COLO829 (cell line): ENCODE measurements around the gene PTOV1.
A peak's percentile ranks its signal among the peaks of the same experiment; 100 is the strongest.

ENCODE experiments used
- DNase-seq: peaks from one replicate; pipeline ENCODE4 v3.0.0; 2012; ENCODE audit warnings: low spot score

PTOV1 gene

GRCh38 chr19:49859682-49860335 is 8.8 kb downstream of the PTOV1 start:
- no peak for DNase-seq

GRCh38 chr19:49860336-49861102 is 9.6 kb downstream of the PTOV1 start:
- no peak for DNase-seq

DNA sequence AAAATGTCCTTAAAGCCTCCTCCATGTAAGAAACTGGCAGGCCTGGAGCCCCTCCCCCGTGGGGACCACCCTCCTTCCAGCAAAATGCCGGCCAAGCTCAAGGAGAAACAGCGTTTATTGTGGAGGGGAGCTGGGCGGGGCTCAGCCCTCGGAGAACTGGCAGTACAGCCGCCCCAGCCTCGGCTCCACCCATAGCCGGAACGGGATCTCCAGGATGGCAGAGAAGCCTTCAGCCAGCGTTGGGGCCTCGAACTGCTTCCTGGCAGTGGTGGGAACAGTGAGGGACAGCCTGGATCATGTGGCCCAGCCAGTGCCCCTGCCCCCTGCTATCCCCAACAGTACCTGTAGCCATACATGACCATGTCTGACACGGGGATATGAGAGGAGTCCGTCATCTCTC is 10.1 kb downstream of the PTOV1 start:
- DNase-seq = no peak

- DNase-seq = no peak
These were observed 10.8 kb downstream of the PTOV1 start for GRCh38 chr19:49861541-49862378.

- DNase-seq = no peak
These were observed 11.7 kb downstream of the PTOV1 start for GRCh38 chr19:49862391-49863253.

DNA sequence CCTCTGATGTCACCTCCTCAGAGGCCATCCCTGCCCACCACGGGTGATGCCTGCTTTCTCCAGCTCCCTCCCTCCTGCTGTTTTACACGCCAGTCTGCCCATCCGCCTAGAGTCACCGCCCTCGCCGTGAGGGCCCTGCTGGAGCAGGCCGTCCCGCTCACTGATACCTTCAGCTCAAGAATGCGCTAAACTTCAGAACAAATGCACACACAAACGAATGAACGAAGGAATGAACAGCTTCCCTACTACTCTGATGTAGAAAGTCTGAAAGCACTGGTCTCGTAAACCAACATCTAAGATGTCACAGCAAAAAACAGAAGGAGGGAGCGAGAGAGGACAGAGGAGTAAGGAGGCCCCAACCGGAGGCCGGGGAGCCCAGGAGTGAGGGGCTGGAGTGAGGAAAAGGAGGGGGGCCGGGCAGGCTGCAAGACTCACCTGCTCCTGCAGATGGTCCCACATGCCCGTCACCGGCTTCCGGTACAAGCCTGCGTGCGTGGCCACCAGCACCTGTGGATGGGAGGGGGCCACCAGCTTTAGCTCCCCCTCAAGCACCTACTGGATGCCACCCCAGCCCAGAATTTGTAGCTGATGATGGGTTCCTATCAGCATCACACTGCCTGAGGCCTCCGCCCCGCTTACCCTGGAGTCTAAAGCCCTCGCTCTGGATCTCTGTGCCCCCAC is 12.4 kb downstream of the PTOV1 start:
- DNase-seq = no peak

DNA sequence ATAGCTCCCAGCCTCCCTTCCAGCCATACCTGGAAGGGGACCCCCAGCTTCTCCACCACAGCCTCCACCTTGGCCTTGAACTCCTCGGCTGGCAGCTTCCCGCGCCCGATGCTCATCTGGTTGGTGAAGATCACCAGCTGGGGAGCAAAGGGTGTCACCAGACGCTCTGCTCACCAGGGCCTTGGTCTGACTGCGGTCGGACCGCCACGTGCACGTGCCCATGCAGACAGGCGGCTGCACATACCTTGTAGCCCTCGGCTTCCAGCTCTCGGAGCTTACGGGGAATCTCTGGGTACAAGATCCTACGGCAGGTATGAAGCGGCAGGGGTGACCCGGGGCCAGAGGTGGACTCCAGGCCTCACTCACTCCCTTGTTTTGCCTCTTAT is 13.0 kb downstream of the PTOV1 start:
- DNase-seq = no peak

DNA sequence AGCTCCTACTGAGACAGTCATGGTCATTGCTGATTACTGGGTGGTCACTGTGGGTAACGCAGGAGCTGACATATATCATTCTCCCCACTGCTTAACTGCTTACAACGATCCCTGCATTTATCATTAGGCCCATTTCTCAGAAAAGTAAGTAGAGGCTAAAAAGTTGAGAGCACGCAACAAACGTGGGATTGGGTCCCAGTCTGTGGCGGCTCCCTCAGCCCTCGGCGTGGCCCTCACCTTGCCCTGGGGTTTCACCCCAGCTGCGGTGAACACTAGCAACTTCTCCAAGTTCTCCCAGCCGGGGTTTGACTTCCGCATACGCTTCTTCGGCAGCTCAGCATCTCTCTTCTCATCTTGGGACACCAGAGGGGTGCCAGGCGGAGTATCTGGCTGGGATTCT is 13.9 kb downstream of the PTOV1 start:
- DNase-seq = no peak

DNA sequence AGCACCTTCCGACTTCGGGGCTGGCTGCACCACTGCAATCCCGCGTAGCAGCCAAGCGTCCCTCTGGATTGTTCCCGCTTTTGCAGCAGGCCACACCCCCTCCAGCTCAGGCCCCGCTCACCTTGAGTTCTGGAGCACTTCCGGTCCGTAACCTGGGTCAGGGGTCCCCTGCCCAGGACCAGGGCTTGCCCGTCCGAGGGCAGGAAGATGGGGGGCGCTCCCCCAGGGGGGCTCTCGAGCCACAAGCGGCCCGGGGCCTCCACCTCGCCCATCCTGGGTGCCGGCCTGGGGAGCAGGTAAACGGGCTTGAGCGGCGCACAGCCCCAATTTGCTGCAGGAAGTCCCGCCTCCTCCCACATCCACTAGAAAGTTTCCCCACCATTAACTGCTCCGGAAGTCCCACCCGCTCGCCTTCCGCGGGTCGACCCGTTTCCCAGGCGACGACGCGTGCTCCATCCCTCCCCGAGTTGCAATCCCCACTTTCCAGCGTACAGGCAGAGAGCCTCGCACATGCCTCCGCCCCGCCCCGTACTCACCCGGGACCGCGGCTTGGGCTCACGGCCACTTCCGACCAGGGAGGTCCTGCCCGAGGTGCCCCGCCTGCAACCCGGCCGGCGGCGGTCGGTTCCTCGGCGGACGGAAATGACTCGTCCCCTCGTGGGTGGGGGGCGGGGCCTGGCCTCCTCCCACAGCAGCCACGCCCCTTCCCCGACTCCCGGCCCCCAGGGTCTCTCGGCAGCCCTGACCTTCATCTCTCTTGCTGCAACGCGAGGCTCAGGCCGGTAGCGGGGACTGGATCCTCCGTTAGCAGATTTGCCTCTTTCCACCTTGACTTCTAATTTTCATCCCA is 16.2 kb downstream of the PTOV1 start, which contains the start of gene PNKP:
TSS of gene PNKP (minus strand) at position 644 of the 850 bp plus-strand sequence. CDS start at position 272, 372 bp downstream.
- DNase-seq = peak; percentile 90

DNA sequence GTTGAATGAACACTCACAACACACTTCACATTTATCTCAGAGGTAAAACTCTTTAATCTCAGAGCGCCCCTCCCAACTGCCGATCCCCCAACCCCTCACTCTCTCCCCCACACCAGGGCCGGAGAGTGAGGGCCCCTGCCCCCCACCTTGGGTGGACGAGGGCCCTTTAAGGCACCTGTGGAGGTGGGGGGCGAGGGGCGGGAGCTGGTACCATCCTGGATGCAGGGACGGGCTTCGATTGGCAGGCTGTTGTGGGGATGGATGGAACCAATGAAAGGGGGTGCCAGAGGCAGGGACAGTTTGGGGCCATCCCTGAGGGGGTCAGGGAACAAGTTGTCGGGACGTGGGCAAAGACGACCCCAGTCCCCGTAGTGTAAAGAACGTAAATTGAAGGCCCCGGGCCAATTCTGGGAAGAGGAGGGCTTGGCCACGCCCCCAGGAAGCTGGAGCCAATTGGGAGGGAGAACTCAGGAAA is 18.1 kb downstream of the PTOV1 start:
- no peak for DNase-seq

GRCh38 chr19:49869484-49870308 is 18.7 kb downstream of the PTOV1 start:
- peak; percentile 97 for DNase-seq

- no peak for DNase-seq
These were observed 19.4 kb downstream of the PTOV1 start for GRCh38 chr19:49870309-49870901.

DNA sequence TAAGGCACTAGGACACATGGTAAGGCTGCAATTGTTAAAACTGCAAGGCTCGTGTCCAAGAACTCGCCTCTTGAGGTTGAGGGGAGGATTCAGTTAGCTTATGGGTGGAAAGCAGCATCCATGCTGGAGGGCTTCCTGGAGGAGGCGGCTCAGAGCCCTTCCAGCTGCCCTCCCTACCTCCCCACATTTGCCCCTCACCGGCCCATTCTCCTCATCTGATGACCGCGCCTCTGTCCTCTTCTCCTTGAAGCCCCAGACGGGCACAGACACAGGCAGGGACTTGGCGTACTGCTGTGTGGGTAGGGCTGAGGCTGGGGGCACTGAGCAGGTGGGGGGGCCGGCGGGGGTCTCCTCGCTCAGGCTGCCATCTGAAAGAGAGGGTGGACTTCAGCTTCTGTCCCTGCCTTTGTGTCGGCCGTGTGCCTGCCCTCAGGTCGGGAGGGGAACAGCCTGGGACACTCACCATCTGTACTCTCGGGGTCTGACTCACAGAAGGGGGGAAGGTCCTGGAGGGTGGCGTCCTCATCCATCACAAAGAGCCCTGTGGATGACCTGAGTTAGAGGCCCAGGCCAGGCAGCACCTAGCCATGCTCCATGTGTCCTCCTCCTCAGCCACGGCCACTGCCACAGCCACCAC is 20.5 kb downstream of the PTOV1 start:
- DNase-seq = no peak

GRCh38 chr19:49872245-49873128 is 21.5 kb downstream of the PTOV1 start:
- no peak for DNase-seq

DNA sequence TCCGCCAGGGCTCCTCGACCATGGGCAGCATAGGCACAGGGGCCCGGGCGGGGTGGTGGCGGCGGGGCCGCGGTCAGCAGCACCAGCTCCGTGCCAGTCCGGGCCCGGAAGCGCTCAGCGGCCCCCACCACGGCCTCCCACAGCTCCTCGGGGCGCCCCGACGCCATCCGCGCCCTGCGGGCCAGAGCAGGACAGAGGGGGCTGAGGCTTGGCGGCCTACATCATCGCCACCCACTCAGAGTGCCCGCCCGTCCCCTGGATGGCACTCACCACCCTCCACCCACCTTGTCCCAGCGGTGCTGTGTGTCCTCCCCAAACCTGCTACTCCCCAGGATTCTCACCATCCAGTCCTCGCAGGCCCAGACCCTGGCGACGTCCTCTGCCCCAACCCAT is 22.2 kb downstream of the PTOV1 start:
- no peak for DNase-seq

GRCh38 chr19:49873834-49874233 is 22.9 kb downstream of the PTOV1 start:
- no peak for DNase-seq

DNA sequence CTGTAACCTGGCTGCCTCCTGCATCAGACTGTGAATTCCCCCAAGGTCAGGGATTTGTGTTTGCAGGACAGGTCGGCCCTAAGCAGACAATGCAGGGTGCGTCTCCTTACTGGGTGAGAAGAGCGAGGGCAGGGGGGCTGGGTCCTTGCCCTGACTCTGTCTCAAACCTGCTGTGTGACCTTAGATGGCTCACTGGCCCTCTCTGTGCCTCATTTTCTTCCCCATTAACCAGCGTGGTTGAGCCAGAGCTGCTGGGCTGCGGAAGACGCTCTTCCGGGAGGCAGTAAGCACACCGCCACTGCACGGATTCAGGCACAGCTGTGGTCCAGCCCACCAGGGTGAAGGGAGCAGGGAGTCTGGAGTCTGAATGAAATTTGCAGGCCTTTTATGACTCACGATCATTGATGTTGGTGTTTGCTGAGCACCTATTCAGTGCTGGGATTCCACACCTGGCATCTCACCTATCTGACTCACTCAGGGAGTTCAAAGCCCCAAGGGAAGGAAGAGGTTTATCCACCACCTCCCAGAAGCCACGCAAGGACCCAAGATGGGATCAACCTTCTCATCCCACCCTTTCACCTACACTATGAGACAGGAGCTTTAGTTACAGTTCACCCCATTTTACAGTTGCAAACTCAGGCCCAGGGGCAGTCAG is 23.7 kb downstream of the PTOV1 start:
- DNase-seq = no peak
